Keratinocyte (primary cell): ENCODE measurements around the gene ASGR1. TPM values are rescaled to one million over a fixed set of nuclear protein-coding genes. Genes with fewer than 3 reads are reported as not detected.

Experiments
- DNase-seq: peaks from one replicate; pipeline ENCODE4 v3.0.0-alpha.2; 2011; ENCODE audit warnings: low read depth, missing footprints, low spot score
- FAIRE-seq: peaks from 2 replicates; lab custom pipeline; 2011; peaks lifted over from hg19 to GRCh38; lab: Jason Lieb, UNC
- H2AFZ ChIP-seq: 2 replicates; pipeline ENCODE4 v1.6.0; 2012; ENCODE audit warnings: low read length, control low read depth, inconsistent platforms; ENCODE audit not compliant: control insufficient read depth
- H3K27ac ChIP-seq: 2 replicates; pipeline ENCODE4 v1.5.1; 2011; ENCODE audit warnings: low read length; ENCODE audit not compliant: control insufficient read depth, insufficient read depth
- H3K27me3 ChIP-seq: 3 replicates; pipeline ENCODE4 v1.6.0; 2011; ENCODE audit warnings: low read length; ENCODE audit not compliant: control insufficient read depth, insufficient read depth; ENCODE audit errors: extremely low read depth
- H3K36me3 ChIP-seq, 2 experiments: 2 replicates in 1 of 2; 3 replicates in 1 of 2; pipeline ENCODE4 v1.5.1; 2011; ENCODE audit warnings: low read length in 2 of 2, mild to moderate bottlenecking in 1 of 2; ENCODE audit not compliant: control insufficient read depth in 2 of 2, insufficient read depth in 2 of 2; ENCODE audit errors: extremely low read depth in 1 of 2
- H3K4me1 ChIP-seq: 3 replicates; pipeline ENCODE4 v1.5.1; 2011; ENCODE audit warnings: low read length; ENCODE audit not compliant: control insufficient read depth, insufficient read depth; ENCODE audit errors: extremely low read depth
- H3K4me2 ChIP-seq: 3 replicates; pipeline ENCODE4 v1.6.0; 2011; ENCODE audit warnings: low read depth, low read length; ENCODE audit not compliant: control insufficient read depth, insufficient read depth; ENCODE audit errors: extremely low read depth
- H3K4me3 ChIP-seq, 3 experiments: fragments of 200-600 bp in 1 of 3; sonication (generic) in 1 of 3; 2 replicates in 2 of 3; 3 replicates in 1 of 3; pipeline ENCODE4 v1.5.1; 2011 to 2016; ENCODE audit warnings: low read length in 3 of 3, mild to moderate bottlenecking in 3 of 3, control low read depth in 2 of 3, inconsistent platforms in 1 of 3, low read depth in 1 of 3, mixed read lengths in 1 of 3, mixed run types in 1 of 3, moderate library complexity in 1 of 3; ENCODE audit not compliant: control insufficient read depth in 2 of 3, insufficient read depth in 2 of 3; ENCODE audit errors: extremely low read depth in 1 of 3
- H3K79me2 ChIP-seq: 2 replicates; pipeline ENCODE4 v1.6.0; 2012; ENCODE audit warnings: low read length; ENCODE audit not compliant: control insufficient read depth, insufficient read depth
- H3K9ac ChIP-seq: 3 replicates; pipeline ENCODE4 v1.6.0; 2011; ENCODE audit warnings: low read length; ENCODE audit not compliant: control insufficient read depth, insufficient read depth; ENCODE audit errors: extremely low read depth
- H3K9me1 ChIP-seq: 3 replicates; pipeline ENCODE4 v1.6.0; 2011; ENCODE audit warnings: low read length; ENCODE audit not compliant: control insufficient read depth, insufficient read depth; ENCODE audit errors: extremely low read depth
- H3K9me3 ChIP-seq: 2 replicates; pipeline ENCODE4 v1.5.1; 2012; ENCODE audit warnings: low read depth, low read length; ENCODE audit not compliant: control insufficient read depth
- H4K20me1 ChIP-seq: 3 replicates; pipeline ENCODE4 v1.6.0; 2011; ENCODE audit warnings: low read length; ENCODE audit not compliant: control insufficient read depth, insufficient read depth; ENCODE audit errors: extremely low read depth
- EZH2 ChIP-seq: IDR thresholded peaks from one replicate; pipeline ENCODE4 v1.6.1; 2012; ENCODE audit warnings: inconsistent platforms, mild to moderate bottlenecking, low read length, moderate library complexity
- dilution Hi-C: fragments of 300-500 bp; cut with MboI; formaldehyde crosslinking; loops from one replicate; pipeline ENCODE4 v1.7.0; 2020; ENCODE audit warnings: low sequenced_read_pairs; ENCODE audit not compliant: extremely low pct_ligation_motif_present
- polyA plus RNA-seq, 5 experiments: library from polyadenylated mRNA; depleted of rRNA in 3 of 5; stranded (reverse) in 3 of 5; stranded (forward) in 1 of 5; unstranded in 1 of 5; fragments of >200 nt; gene quantifications; 1 replicate in 1 of 5; 2 replicates in 3 of 5; 3 replicates in 1 of 5; pipeline versions ENCODE4 v1.2.1 to v1.2.3, GENCODE V29; 2011 to 2012; ENCODE audit warnings: missing spikeins in 2 of 5, low read depth in 1 of 5, low replicate concordance in 1 of 5
- TF ChIP-seq, protein P1 (sequence below), 3 experiments: IDR thresholded peaks in 1 of 3; conservative IDR thresholded peaks in 1 of 3; optimal IDR thresholded peaks in 1 of 3; 2 replicates in 2 of 3; 3 replicates in 1 of 3; pipeline versions ENCODE3 to v1.5.1; 2011; ENCODE audit warnings: low read length in 3 of 3, mild to moderate bottlenecking in 3 of 3, moderate library complexity in 2 of 3, control low read depth in 1 of 3, inconsistent platforms in 1 of 3; ENCODE audit not compliant: insufficient read depth in 2 of 3; ENCODE audit errors: extremely low read depth in 1 of 3

ASGR1 gene
- polyA plus RNA-seq, 1 donor (not counting 4 experiments of a cell fraction or from before 2014, with no cell fraction given): 0.18 TPM

DNA sequence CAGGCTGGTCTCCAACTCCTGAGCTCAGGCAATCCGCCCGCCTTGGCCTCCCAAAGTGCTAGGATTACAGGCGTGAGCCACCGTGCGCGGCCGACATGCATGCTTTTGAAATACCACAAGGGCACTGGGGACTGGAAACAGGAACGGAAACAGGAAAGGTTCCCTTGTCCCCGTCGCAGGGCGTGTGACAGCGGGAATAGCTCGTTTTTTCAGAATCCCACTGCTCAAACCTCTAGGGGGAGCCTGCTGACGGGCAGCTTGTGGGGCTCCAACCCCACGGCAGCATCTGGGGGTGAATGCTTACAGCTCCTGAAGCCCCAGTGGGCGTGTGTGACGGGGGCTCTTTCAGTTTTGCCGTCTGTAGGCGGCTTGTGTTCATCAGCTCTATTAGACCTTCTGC lies 45.7 kb downstream of the ASGR1 start:
- FAIRE-seq: no peak
- TF ChIP-seq, protein P1, sequence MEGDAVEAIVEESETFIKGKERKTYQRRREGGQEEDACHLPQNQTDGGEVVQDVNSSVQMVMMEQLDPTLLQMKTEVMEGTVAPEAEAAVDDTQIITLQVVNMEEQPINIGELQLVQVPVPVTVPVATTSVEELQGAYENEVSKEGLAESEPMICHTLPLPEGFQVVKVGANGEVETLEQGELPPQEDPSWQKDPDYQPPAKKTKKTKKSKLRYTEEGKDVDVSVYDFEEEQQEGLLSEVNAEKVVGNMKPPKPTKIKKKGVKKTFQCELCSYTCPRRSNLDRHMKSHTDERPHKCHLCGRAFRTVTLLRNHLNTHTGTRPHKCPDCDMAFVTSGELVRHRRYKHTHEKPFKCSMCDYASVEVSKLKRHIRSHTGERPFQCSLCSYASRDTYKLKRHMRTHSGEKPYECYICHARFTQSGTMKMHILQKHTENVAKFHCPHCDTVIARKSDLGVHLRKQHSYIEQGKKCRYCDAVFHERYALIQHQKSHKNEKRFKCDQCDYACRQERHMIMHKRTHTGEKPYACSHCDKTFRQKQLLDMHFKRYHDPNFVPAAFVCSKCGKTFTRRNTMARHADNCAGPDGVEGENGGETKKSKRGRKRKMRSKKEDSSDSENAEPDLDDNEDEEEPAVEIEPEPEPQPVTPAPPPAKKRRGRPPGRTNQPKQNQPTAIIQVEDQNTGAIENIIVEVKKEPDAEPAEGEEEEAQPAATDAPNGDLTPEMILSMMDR (optimal IDR thresholded peaks at IDR 0.05 in 1 of 3, IDR thresholded peaks at IDR 0.05 in 1 of 3, conservative IDR thresholded peaks at IDR 0.05 in 1 of 3; ENCODE audit: extremely low read depth in 1 of 3, insufficient read depth in 2 of 3, low read length in 3 of 3): peak in 2 of 3 experiments; percentile 15 to 27
- TF ChIP-seq EZH2: no peak
- DNase-seq: no peak
- H4K20me1 ChIP-seq: no peaks in the 10 kb centered on the region
- H3K27ac ChIP-seq: no peak overlapping the region
- H3K9me3 ChIP-seq: no peaks in the 10 kb centered on the region
- peaks cover 5% of the 10 kb centered on the region for H3K4me1 ChIP-seq
- no peak overlapping the region for H3K9ac ChIP-seq
- no peak overlapping the region for H3K4me2 ChIP-seq
- no peaks in the 10 kb centered on the region for H3K79me2 ChIP-seq
- peaks cover 11% of the 10 kb centered on the region for H3K27me3 ChIP-seq
- H3K4me3 ChIP-seq: no peak overlapping the region
- dilution Hi-C loops: no loop called here
- no peaks in the 10 kb centered on the region for H3K36me3 ChIP-seq
- H2AFZ ChIP-seq: no peak overlapping the region
- no peaks in the 10 kb centered on the region for H3K9me1 ChIP-seq

DNA sequence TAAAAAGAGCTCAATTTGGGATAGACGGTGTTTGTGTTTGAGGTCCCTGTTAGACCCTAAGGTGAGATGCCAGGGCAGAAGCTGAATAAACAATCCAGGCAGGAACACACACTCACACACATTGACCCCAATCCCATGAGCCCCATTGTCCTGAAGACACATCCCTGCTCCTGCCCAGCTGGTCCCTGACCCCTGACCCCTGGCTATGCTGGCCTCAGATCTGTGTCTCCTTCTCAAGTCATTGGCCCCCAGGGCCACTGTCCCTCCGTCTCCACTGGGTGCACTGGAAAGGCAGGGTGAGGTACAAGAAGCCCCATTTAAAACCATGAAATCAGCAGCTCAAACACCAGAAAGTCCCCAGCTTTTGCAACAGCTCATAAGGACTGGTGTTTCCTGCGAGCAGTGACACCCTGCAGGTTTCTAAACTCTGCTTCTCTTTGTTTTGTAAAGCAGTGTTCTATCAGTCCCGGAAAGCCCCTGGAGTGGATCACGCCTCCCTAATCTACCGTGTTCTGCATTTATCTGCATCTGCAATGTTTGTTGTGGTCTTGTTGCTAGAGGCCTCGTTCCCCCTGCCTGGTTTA lies 46.6 kb downstream of the ASGR1 start:
- peaks cover 5% of the 10 kb centered on the region for H3K4me1 ChIP-seq
- H2AFZ ChIP-seq: no peak overlapping the region
- H3K27ac ChIP-seq: no peak overlapping the region
- no peaks in the 10 kb centered on the region for H3K36me3 ChIP-seq
- no peak overlapping the region for H3K4me2 ChIP-seq
- H3K9me1 ChIP-seq: no peaks in the 10 kb centered on the region
- H3K9ac ChIP-seq: no peak overlapping the region
- no peak overlapping the region for H3K4me3 ChIP-seq
- dilution Hi-C loops: no loop called here
- DNase-seq (no peak), FAIRE-seq (no peak)
- H4K20me1 ChIP-seq: no peaks in the 10 kb centered on the region
- H3K79me2 ChIP-seq: no peaks in the 10 kb centered on the region
- peaks cover 11% of the 10 kb centered on the region for H3K27me3 ChIP-seq
- no peaks in the 10 kb centered on the region for H3K9me3 ChIP-seq
- TF ChIP-seq EZH2: no peak
- TF ChIP-seq, protein P1 (optimal IDR thresholded peaks at IDR 0.05 in 1 of 3, IDR thresholded peaks at IDR 0.05 in 1 of 3, conservative IDR thresholded peaks at IDR 0.05 in 1 of 3; ENCODE audit: extremely low read depth in 1 of 3, insufficient read depth in 2 of 3, low read length in 3 of 3): no peak
